ENCODE results near the gene B3GALNT2.

The B3GALNT2 gene

GRCh38 chr1:235408503-235408960 is 95.7 kb downstream of the B3GALNT2 start:
- no peak for DNase-seq

DNA sequence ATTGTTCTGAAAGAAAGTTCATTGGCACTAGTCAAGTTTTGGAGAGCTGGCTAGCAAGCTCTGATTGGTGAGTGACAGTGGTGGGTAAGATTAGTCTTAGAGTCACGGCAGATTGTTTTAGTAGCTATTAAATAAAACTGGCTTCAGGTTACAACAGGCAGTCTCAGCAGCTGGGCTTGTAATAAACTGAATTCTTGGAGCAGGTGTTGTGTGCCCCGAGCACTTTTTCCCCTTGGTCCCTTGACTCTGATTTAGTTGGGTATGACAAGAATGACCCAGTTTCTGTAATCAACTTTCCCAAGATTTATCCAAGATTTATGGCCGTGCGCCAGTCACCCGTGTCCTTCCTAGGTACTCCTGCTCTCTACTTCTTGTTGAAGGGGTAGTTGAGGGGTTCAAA is 96.8 kb downstream of the B3GALNT2 start:
- DNase-seq, result no peak

DNA sequence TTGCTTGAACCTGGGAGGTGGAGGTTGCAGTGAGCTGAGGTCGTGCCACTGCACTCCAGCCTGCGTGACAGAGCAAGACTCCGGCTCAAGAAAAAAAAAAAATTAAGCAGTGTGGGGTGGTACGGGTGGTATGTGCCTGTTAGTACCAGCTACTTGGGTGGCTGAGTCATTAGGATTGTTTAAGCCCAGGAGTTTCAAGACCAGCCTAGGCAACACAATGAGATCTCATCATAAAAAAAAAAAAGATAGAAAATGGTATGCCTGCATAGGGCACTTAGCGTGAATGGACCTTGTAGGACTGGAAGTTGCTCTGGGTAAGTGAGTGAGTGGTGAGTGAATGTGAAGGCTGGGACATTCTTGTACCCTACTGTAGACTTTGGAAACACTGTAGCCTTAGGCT is 100.1 kb downstream of the B3GALNT2 start:
- DNase-seq, result no peak

DNA sequence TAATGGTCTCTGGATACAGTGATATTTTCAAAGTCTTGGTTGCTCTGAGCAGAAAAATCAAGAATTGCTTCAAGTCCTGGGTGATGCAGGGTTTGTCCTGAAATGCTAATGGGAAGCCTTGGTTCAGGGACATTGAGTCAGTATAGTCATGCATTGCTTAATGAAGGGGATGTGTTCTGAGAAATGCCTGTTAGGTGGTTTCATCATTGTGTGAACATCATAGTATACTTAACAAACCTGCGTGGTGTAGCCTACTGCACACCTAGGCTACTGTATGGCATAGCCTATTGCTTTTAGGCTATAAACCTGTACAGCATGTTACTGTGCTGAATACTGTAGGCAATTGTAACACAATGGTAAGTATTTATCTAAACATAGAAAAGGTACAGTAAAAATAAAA is 100.7 kb downstream of the B3GALNT2 start:
- no peak for DNase-seq

GRCh38 chr1:235402457-235403200 is 101.6 kb downstream of the B3GALNT2 start:
- DNase-seq, result no peak

GRCh38 chr1:235401251-235401650 is 103.0 kb downstream of the B3GALNT2 start:
- no peak for DNase-seq
